NB4 (cell line): ENCODE measurements around the gene RASGRP2.

Experiments used
- CTCF ChIP-seq: IDR thresholded peaks from one replicate; pipeline ENCODE4 v1.5.1; 2012; ENCODE audit warnings: low read depth, low read length
- POLR2A ChIP-seq: IDR thresholded peaks from 2 replicates; pipeline ENCODE4 v1.6.1; 2011; ENCODE audit warnings: mild to moderate bottlenecking; ENCODE audit not compliant: insufficient read length; ENCODE audit errors: extremely low read depth

DNA sequence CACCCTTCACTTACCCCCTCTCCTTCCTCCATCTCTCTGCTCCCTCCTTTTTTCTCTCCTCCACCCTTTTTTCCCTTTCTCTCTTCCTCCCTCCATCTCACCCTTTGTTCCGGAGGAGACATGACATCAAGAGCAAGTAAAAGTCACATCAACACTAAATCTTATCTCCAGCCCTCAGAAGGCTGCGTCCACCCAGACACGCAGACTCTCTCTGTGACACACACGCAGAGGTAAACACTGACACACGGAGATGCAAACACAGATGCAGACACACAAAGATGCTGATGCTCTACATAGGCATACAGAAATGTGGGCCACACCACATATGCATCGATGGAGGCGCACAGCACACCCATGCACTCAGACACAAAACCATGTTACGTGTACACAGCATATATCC lies 47.9 kb downstream of the RASGRP2 start:
- TF ChIP-seq CTCF (no peak), POLR2A (no peak)
